ENCODE data around the gene PLAC9. TPM values are rescaled to one million over a fixed set of nuclear protein-coding genes. Genes with fewer than 3 reads are reported as not detected.
A peak's percentile ranks its signal among the peaks of the same experiment; 100 is the strongest.

The PLAC9 gene
- total and polyA plus RNA-seq, 3 donors from 2014 or later: 13.1 to 47.0 (median 20.7) TPM

DNA sequence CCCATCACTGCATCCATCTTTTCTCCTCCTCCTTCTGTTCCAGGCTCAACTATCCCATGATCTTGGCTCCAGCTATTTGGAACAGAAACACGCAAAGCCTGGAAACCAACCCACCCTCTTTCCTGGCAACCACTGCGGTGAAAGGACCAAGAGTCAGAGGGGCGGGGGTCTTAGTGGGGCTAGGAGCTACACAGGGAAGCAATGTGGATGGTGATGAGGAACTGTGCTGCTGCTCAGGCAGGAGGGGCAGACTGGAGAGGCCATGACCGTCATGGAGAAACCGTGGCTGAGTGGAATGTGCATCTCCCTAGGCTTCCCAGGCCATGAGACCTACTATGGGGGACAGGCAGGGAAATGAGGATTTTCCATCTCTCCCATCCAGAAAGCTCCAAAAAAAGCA is 25.6 kb downstream of the PLAC9 start:
- Histone ChIP-seq H3K9me3 (no peaks in the 10 kb centered on the region), H3K27me3 (no peaks in the 10 kb centered on the region), H3K36me3 (ENCODE audit: low read depth, missing control alignments) (no peaks in the 10 kb centered on the region), H3K4me3 (no peak overlapping the region), H3K27ac (peak overlapping the region; percentile 63 to 65), H3K4me1 (peaks cover 19% of the 10 kb centered on the region)
- no peak for DNase-seq
- intact Hi-C loops (cut with DNase I; ENCODE audit: low total_unique reads): loop anchor here (10.0 kb wide), 1 partner anchor 47 kb away; the partner anchor contains the start of gene ANXA11
- TF ChIP-seq POLR2A (IDR thresholded peaks at IDR 0.05): no peak
- TF ChIP-seq, protein P1, sequence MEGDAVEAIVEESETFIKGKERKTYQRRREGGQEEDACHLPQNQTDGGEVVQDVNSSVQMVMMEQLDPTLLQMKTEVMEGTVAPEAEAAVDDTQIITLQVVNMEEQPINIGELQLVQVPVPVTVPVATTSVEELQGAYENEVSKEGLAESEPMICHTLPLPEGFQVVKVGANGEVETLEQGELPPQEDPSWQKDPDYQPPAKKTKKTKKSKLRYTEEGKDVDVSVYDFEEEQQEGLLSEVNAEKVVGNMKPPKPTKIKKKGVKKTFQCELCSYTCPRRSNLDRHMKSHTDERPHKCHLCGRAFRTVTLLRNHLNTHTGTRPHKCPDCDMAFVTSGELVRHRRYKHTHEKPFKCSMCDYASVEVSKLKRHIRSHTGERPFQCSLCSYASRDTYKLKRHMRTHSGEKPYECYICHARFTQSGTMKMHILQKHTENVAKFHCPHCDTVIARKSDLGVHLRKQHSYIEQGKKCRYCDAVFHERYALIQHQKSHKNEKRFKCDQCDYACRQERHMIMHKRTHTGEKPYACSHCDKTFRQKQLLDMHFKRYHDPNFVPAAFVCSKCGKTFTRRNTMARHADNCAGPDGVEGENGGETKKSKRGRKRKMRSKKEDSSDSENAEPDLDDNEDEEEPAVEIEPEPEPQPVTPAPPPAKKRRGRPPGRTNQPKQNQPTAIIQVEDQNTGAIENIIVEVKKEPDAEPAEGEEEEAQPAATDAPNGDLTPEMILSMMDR (IDR thresholded peaks at IDR 0.05): no peak
- 58 to 82% methylated on average over 5 of the region's 5 CpGs for WGBS, 2 donors

DNA sequence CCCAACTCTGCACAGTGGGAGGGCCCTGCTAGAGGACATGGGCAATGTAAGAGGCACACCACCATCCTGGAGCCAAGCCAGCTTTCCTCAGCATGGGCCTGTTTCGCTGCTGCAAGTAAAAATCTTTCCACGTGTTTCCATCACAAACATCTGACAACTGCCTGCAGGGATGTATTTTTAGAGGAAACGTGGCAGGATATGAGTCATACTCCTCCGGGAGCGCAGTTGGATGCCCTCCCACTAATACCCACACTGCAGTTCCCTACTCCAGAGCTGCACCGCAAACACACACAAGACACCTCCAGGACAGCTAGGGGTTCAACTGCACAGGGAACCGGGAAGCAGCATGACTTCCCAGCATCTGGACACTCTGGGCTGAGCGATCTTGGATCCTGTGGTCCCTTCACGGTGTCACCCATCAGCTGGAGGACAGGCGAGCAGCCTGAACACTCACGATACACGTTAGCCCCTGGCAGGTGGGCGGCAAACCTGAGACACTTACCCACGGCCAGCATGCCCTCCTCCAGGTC is 26.1 kb downstream of the PLAC9 start:
- peak; percentile 74 for DNase-seq
- Histone ChIP-seq H3K27me3 (no peaks in the 10 kb centered on the region), H3K4me3 (no peak overlapping the region), H3K4me1 (peaks cover 21% of the 10 kb centered on the region), H3K9me3 (no peaks in the 10 kb centered on the region), H3K36me3 (ENCODE audit: low read depth, missing control alignments) (no peaks in the 10 kb centered on the region), H3K27ac (peak overlapping the region in 1 of 2 donors; percentile 65)
- intact Hi-C loops (cut with DNase I; ENCODE audit: low total_unique reads): loop anchor here (10.0 kb wide), 1 partner anchor 46 kb away; the partner anchor contains the start of gene ANXA11
- TF ChIP-seq, protein P1 (IDR thresholded peaks at IDR 0.05): no peak
- no peak for TF ChIP-seq POLR2A (IDR thresholded peaks at IDR 0.05)
- WGBS, 2 donors: 48 to 61% methylated on average over 8 to 14 of the region's 14 CpGs

DNA sequence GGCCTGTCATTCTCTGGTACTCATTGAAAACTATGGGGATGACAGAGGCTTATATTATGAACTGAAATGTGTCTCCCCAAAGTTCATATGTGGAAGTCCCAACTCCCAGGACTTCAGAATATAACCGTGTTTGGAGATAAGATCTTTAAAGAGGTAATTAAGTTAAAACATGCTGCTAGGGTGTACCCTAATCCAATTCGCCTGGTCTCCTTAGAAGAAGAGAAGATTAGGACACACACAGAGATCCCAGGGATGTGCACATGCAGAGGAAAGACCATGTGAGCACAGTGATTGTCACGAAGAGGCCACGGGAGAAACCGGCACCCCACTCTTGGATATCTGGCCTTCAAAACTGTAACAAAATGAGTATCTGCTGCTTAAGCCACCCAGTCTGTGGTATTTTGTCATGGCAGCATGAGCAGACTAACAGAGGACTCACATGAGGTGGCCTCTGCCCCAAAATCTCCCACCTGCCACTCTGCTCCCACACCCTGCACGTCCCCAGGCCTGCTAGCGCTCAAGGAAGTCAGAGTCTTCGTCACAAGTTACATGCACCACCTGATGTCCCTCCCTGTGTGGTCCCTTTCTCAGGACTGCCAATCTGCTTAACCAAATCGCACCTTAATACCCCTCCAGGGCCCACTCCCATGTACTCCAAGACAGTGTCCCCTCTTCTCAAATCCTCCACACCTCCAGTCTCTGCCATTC is 26.8 kb downstream of the PLAC9 start:
- Histone ChIP-seq H3K36me3 (ENCODE audit: low read depth, missing control alignments) (no peaks in the 10 kb centered on the region), H3K4me1 (peaks cover 25% of the 10 kb centered on the region), H3K4me3 (no peak overlapping the region), H3K27ac (peak overlapping the region in 1 of 2 donors; percentile 65), H3K9me3 (no peaks in the 10 kb centered on the region), H3K27me3 (no peaks in the 10 kb centered on the region)
- WGBS, 2 donors: 79 to 84% methylated on average over 9 of the region's 9 CpGs
- no peak for DNase-seq
- TF ChIP-seq, protein P1 (IDR thresholded peaks at IDR 0.05): no peak
- TF ChIP-seq POLR2A (IDR thresholded peaks at IDR 0.05): no peak
- intact Hi-C loops (cut with DNase I; ENCODE audit: low total_unique reads): loop anchor here (10.0 kb wide), 1 partner anchor 45 kb away; the partner anchor contains the start of gene ANXA11

DNA sequence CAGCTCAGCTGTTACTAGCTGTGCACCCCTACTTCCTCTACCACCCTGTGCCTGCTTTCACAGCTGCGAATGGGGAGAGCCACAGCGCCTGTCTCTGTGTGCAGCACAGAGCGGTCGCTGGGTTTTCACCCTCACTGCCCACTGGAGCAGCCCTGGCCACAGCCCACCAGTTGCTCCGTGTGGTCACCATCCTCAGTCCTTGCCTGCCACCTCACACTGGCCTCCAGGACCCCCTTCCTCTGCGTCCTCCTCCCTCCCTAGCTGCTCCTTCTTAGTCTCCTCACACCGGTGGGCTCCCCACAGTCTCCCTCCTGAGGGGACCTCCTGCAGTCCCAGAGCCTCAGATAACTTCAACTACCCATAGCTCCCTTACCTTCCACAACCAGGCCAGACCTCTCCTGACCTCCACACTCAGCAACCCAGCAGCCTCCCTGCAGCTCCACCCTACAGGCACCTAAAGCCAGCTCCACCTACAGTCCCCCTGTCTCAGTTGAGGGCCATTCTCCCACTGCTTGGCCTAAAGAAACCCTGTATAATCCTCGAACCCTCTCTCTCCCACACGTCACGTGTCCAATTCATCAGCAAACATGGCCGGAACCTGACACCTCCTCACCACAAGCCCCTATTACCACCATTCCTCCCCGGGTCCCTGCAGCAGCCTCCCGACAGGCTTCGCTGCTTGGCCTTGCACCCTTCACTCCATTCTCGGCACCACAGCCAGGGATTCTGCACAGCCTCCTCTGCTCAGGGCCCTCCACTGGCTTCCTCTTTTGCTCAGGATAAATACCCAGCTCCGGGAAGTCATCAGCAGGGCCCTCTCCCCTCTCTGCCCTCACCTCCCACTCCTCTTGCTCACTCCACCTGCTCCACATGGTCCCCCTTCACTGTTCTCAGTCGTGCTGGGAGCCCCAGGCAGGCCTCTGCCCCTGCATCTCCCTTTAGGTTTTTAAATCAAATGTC is 28.1 kb downstream of the PLAC9 start:
- DNase-seq: no peak
- Histone ChIP-seq H3K36me3 (ENCODE audit: low read depth, missing control alignments) (no peaks in the 10 kb centered on the region), H3K4me3 (no peak overlapping the region), H3K4me1 (peaks cover 22% of the 10 kb centered on the region), H3K27ac (no peak overlapping the region), H3K27me3 (no peaks in the 10 kb centered on the region), H3K9me3 (no peaks in the 10 kb centered on the region)
- no peak for TF ChIP-seq POLR2A (IDR thresholded peaks at IDR 0.05)
- TF ChIP-seq, protein P1 (IDR thresholded peaks at IDR 0.05): no peak
- intact Hi-C loops (cut with DNase I; ENCODE audit: low total_unique reads): no loop called here
- 87 to 94% methylated on average over 17 of the region's 17 CpGs for WGBS, 2 donors

All from testis (tissue), 3 donors.